ENCODE measurements around the gene ACOT4.

Gene ACOT4

GRCh38 chr14:73644531-73645247, 53.0 kb downstream of the ACOT4 start, which contains the start of gene DNAL1:
TSS of gene DNAL1 (plus strand) at chr14:73644986. CDS start at chr14:73645040, 54 bp downstream.
- Histone ChIP-seq H3K9me3 (ENCODE audit: control insufficient read depth, insufficient read depth, low read depth, low read length) (no peaks in the 10 kb centered on the region), H3K4me1 (ENCODE audit: control insufficient read depth, insufficient read depth, low read length) (peaks cover 7% of the 10 kb centered on the region; the same call in 1 of the 2 replicates), H3K27ac (ENCODE audit: extremely low read depth, low read depth, low read length) (peak within 1 kb of the TSS; percentile 60), H3K36me3 (ENCODE audit: control insufficient read depth in 2 of 2, insufficient read depth in 1 of 2, low read length in 2 of 2) (no peaks in the 10 kb centered on the region; a peak in 1 of 3 replicates), H3K4me3 (ENCODE audit: low read depth, low read length) (peak within 1 kb of the TSS; percentile 93)
- ChIA-PET POLR2A (interaction anchor here (1.4 kb wide), 2 partner anchors 18 to 69 kb away, joined by 3 to 4 read pairs; partner anchors contain the start of gene PNMA1), CTCF (interaction anchor here (0.5 to 1.1 kb wide), 6 partner anchors 11 to 665 kb away, joined by 3 to 5 read pairs (median 3); no protein-coding TSS in a partner anchor)
- TF ChIP-seq KLF17 (tag by site-specific recombination; IDR thresholded peaks at IDR 0.05) (0 out of 2 replicates have a peak, but pooled peaks have one; percentile 14), YY2 (tag by site-specific recombination; IDR thresholded peaks at IDR 0.05) (peak; percentile 11; the same call in 1 of the 2 replicates), ZNF274 (IDR thresholded peaks at IDR 0.05; ENCODE audit: low read length) (no peak), ZNF274 (tag by site-specific recombination; IDR thresholded peaks at IDR 0.05; ENCODE audit: borderline replicate concordance) (no peak), REPIN1 (tag by site-specific recombination; IDR thresholded peaks at IDR 0.05; ENCODE audit: low read depth) (no peak), ZNF10 (tag by site-specific recombination; IDR thresholded peaks at IDR 0.05) (no peak), ZBTB44 (tag by site-specific recombination; IDR thresholded peaks at IDR 0.05) (no peak), ZNF692 (tag by site-specific recombination; IDR thresholded peaks at IDR 0.05) (peak; percentile 44; the same call in 1 of the 2 replicates), ZNF768 (tag by site-specific recombination; IDR thresholded peaks at IDR 0.05) (no peak), PRDM6 (tag by site-specific recombination; IDR thresholded peaks at IDR 0.05) (no peak), ZSCAN5A (tag by site-specific recombination; IDR thresholded peaks at IDR 0.05) (no peak), ZNF701 (tag by site-specific recombination; IDR thresholded peaks at IDR 0.05) (no peak), SP2 (tag by site-specific recombination; IDR thresholded peaks at IDR 0.05) (peak; percentile 67), ZNF404 (tag by site-specific recombination; IDR thresholded peaks at IDR 0.05) (no peak), ZNF211 (tag by site-specific recombination; IDR thresholded peaks at IDR 0.05; ENCODE audit: low read depth) (no peak), PBX3 (CRISPR knock-in tag; IDR thresholded peaks at IDR 0.05) (no peak), ZNF529 (tag by site-specific recombination; IDR thresholded peaks at IDR 0.05; ENCODE audit: insufficient replicate concordance) (no peak), OSR2 (tag by site-specific recombination; IDR thresholded peaks at IDR 0.05) (0 out of 2 replicates have a peak, but pooled peaks have one; percentile 6), ZNF394 (tag by site-specific recombination; IDR thresholded peaks at IDR 0.05; ENCODE audit: borderline replicate concordance) (peak; percentile 37; the same call in 1 of the 2 replicates), ZBTB20 (tag by site-specific recombination; IDR thresholded peaks at IDR 0.05) (peak; percentile 49; the same call in 1 of the 2 replicates), TCF7L2 (IDR thresholded peaks at IDR 0.05; ENCODE audit: borderline replicate concordance, low read depth, low read length) (no peak), ZNF24 (tag by site-specific recombination; IDR thresholded peaks at IDR 0.05) (no peak), GLIS2 (tag by site-specific recombination; IDR thresholded peaks at IDR 0.05) (0 out of 2 replicates have a peak, but pooled peaks have one; percentile 14), ZNF561 (tag by site-specific recombination; IDR thresholded peaks at IDR 0.05; ENCODE audit: borderline replicate concordance) (peak; percentile 45; the same call in 1 of the 2 replicates), ZFP69B (tag by site-specific recombination; IDR thresholded peaks at IDR 0.05) (no peak), ZNF324 (tag by site-specific recombination; IDR thresholded peaks at IDR 0.05) (no peak), ZNF600 (tag by site-specific recombination; IDR thresholded peaks at IDR 0.05) (0 out of 2 replicates have a peak, but pooled peaks have one; percentile 22), ZNF416 (tag by site-specific recombination; IDR thresholded peaks at IDR 0.05) (no peak), EGR2 (tag by site-specific recombination; IDR thresholded peaks at IDR 0.05; ENCODE audit: low read depth) (no peak), GLI2 (tag by site-specific recombination; IDR thresholded peaks at IDR 0.05; ENCODE audit: borderline replicate concordance, low read depth) (no peak)
